Measurements from ENCODE around the gene ELF1. TPM values are rescaled to one million over a fixed set of nuclear protein-coding genes. Genes with fewer than 3 reads are reported as not detected.

Gene ELF1
- polyA plus RNA-seq, 1 of the 3 experiments (the other 2 are of a cell fraction): 11.1 TPM

GRCh38 chr13:40928980-40929379, 90.1 kb downstream of the ELF1 start:
- no peak for DNase-seq
- Histone ChIP-seq H3K79me2 (ENCODE audit: insufficient read depth) (no peaks in the 10 kb centered on the region), H3F3A (replicated peaks; ENCODE audit: insufficient read depth) (peaks cover 3% of the 10 kb centered on the region), H3K9me3 (no peaks in the 10 kb centered on the region), H3K9ac (no peak overlapping the region), H3K27ac (ENCODE audit: low read depth in 2 of 2, low read length in 1 of 2) (no peak overlapping the region), H3K4me3 (ENCODE audit: low read depth in 2 of 2, low read length in 1 of 2) (no peak overlapping the region), H3K27me3 (ENCODE audit: insufficient read depth) (no peaks in the 10 kb centered on the region), H3K4me2 (no peak overlapping the region), H3K4me1 (ENCODE audit: control insufficient read depth in 1 of 2, insufficient read depth in 2 of 2, low read depth in 1 of 2, low read length in 1 of 2) (no peaks in the 10 kb centered on the region), H3K36me3 (replicated peaks in 1 of 2; ENCODE audit: control insufficient read depth in 1 of 2, insufficient read depth in 2 of 2, low read length in 1 of 2) (peaks cover 11 to 12% of the 10 kb centered on the region in 2 experiments), H3K9me2 (no peaks in the 10 kb centered on the region), H4K20me1 (ENCODE audit: insufficient read depth) (no peaks in the 10 kb centered on the region), H2AFZ (ENCODE audit: low read depth) (no peak overlapping the region)
- WGBS (ENCODE audit: low lambda C conversion rate): 94% methylated on average over 3 of the region's 3 CpGs
- POLR2A ChIA-PET: no interaction called here
- TF ChIP-seq FOXM1 (IDR thresholded peaks at IDR 0.05; ENCODE audit: low read depth) (no peak), NFIC (IDR thresholded peaks at IDR 0.05; ENCODE audit: borderline replicate concordance) (no peak), ELF1 (IDR thresholded peaks at IDR 0.05) (no peak), MEF2A (IDR thresholded peaks at IDR 0.05; ENCODE audit: borderline replicate concordance, low read depth) (no peak), GABPA (IDR thresholded peaks at IDR 0.05; ENCODE audit: low read depth) (no peak), IRF3 (IDR thresholded peaks at IDR 0.05; ENCODE audit: low read depth, low read length) (no peak), CHD2 (IDR thresholded peaks at IDR 0.05; ENCODE audit: low read length, partially characterized antibody) (no peak), YY1 (IDR thresholded peaks at IDR 0.05; ENCODE audit: low read depth) (no peak)
- CTCF ChIA-PET: interaction anchor here (0.7 to 1.5 kb wide), 3 partner anchors 8 to 152 kb away, joined by 3 to 8 read pairs (median 3); no protein-coding TSS in a partner anchor

GRCh38 chr13:40927929-40928328, 91.2 kb downstream of the ELF1 start:
- no peaks in the 10 kb centered on the region for H3K79me2 ChIP-seq (ENCODE audit: insufficient read depth)
- H2AFZ ChIP-seq (ENCODE audit: low read depth): no peak overlapping the region
- H3K4me1 ChIP-seq (ENCODE audit: control insufficient read depth in 1 of 2, insufficient read depth in 2 of 2, low read depth in 1 of 2, low read length in 1 of 2): no peaks in the 10 kb centered on the region
- H3K9ac ChIP-seq: no peak overlapping the region
- H3K9me2 ChIP-seq: no peaks in the 10 kb centered on the region
- POLR2A ChIA-PET: no interaction called here
- TF ChIP-seq GATA2 (CRISPR knock-in tag; IDR thresholded peaks at IDR 0.05) (no peak), MAX (IDR thresholded peaks at IDR 0.05; ENCODE audit: low read depth) (no peak), TAF1 (IDR thresholded peaks at IDR 0.05; ENCODE audit: borderline replicate concordance, low read depth, low read length) (no peak), CHD2 (IDR thresholded peaks at IDR 0.05; ENCODE audit: low read length, partially characterized antibody) (no peak), CTCF (IDR thresholded peaks at IDR 0.05) (no peak), NRF1 (IDR thresholded peaks at IDR 0.05; ENCODE audit: low read depth, low read length) (no peak), RFX5 (IDR thresholded peaks at IDR 0.05; ENCODE audit: low read length) (no peak), USF2 (IDR thresholded peaks at IDR 0.05; ENCODE audit: borderline replicate concordance, low read depth, low read length) (no peak), USF1 (IDR thresholded peaks at IDR 0.05; ENCODE audit: borderline replicate concordance, low read depth) (no peak), RAD21 (IDR thresholded peaks at IDR 0.05; ENCODE audit: low read length) (no peak), SMC3 (IDR thresholded peaks at IDR 0.05; ENCODE audit: low read depth, low read length) (no peak), JUND (IDR thresholded peaks at IDR 0.05) (no peak), ELF1 (IDR thresholded peaks at IDR 0.05) (no peak), MEF2A (IDR thresholded peaks at IDR 0.05; ENCODE audit: borderline replicate concordance, low read depth) (no peak), YY1 (IDR thresholded peaks at IDR 0.05; ENCODE audit: low read depth) (no peak), MXI1 (IDR thresholded peaks at IDR 0.05; ENCODE audit: low read depth, low read length) (no peak), RCOR1 (IDR thresholded peaks at IDR 0.05; ENCODE audit: low read length) (no peak), FOXJ3 (CRISPR knock-in tag; IDR thresholded peaks at IDR 0.05) (no peak)
- H3K4me2 ChIP-seq: no peak overlapping the region
- H3K27me3 ChIP-seq (ENCODE audit: insufficient read depth): no peaks in the 10 kb centered on the region
- no peak overlapping the region for H3K27ac ChIP-seq (ENCODE audit: low read depth in 2 of 2, low read length in 1 of 2)
- H3K4me3 ChIP-seq (ENCODE audit: low read depth in 2 of 2, low read length in 1 of 2): no peak overlapping the region
- no peaks in the 10 kb centered on the region for H3K9me3 ChIP-seq
- peaks cover 4 to 9% of the 10 kb centered on the region in 2 experiments for H3K36me3 ChIP-seq (replicated peaks in 1 of 2; ENCODE audit: control insufficient read depth in 1 of 2, insufficient read depth in 2 of 2, low read length in 1 of 2)
- peaks cover 3% of the 10 kb centered on the region for H3F3A ChIP-seq (replicated peaks; ENCODE audit: insufficient read depth)
- no peak for DNase-seq
- no peaks in the 10 kb centered on the region for H4K20me1 ChIP-seq (ENCODE audit: insufficient read depth)
- WGBS (ENCODE audit: low lambda C conversion rate): 95% methylated on average over 9 of the region's 9 CpGs
- CTCF ChIA-PET: no interaction called here

Measured in SK-N-SH (cell line).